ENCODE measurements around the gene HIF1A.
A peak's percentile ranks its signal among the peaks of the same experiment; 100 is the strongest.
"Not testable (repeated sequence)": the region's sequence is repeated elsewhere in the genome, so short reads cannot be mapped to it uniquely, and the experiment has no call there.

Gene HIF1A

DNA sequence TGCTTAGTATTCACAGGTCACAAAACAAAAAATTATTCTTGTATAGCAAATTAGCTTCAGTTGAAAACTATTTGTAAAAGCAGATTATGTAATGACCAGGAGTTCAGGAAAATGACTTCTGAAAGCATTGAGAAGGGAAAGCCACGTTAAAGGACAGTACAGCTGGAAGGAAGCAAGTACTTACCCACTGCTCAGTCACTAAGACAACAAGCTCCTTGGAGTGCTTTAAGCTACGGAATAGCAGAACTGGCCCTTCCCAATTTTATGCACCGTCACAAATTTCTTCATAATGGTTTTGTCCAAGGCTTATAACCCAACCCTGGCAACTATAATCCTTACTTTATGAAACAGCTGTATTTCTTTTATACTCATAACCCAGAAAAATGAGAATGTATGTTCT, 54.0 kb downstream of the HIF1A start:
- ATAC-seq (no peak), DNase-seq (no peak)

DNA sequence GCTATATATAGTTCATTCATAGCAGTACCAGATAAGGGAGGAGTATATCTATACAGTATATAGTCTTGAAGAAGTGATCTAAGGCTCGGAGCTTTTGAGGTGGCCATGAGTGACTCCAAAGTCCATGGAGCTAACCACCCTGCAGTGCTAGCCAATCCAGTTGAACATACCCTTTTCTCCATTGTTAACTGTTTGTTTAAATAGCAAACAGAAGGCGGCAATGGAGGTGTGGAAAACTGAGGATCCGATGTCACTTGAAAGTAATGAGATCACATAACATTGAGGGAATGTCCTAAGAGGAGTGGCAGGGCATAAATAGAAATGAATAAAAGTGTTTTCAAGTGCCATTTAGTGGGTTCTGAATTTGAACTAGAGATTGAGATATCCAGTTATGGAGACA, 54.6 kb downstream of the HIF1A start:
- DNase-seq: no peak
- ATAC-seq: no peak

DNA sequence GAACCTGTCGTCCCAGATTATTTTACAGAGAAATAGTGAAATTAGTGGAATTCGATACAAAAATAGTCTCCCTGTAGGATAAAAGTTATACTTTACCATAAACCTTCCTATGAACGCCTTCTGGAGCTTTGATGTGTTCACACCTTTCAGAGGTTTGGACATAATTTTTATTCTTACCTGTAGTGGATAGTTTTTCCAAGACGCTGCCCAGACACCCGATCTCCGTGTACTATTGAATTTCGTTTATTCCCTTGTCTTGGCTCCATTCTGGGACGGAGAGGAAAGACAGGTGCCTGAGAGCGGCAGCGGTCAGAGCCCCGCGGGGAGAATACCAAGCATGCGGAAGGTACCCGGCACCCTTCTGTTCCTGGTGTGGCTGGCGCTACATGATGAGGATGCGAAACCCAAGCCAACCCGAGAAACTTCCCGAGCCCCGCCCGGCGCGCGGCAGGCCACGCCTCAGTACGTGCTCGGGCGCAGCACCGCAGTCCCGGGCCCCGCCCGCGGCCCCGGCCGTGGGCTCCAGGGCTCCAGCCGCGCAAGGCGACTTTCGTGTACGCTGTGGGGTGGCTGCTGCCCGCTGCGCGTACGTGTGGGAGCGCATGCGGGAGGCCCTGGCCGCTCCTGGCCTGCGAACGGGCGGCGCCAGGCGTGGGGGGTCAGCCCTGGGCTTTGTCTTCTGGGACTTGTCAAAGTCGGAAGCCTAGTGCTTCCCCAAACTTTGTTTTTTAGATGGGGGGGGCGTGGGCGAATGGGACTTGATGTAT, 55.6 kb downstream of the HIF1A start:
- peak; percentile 97 for ATAC-seq
- peak; percentile 90 for DNase-seq

DNA sequence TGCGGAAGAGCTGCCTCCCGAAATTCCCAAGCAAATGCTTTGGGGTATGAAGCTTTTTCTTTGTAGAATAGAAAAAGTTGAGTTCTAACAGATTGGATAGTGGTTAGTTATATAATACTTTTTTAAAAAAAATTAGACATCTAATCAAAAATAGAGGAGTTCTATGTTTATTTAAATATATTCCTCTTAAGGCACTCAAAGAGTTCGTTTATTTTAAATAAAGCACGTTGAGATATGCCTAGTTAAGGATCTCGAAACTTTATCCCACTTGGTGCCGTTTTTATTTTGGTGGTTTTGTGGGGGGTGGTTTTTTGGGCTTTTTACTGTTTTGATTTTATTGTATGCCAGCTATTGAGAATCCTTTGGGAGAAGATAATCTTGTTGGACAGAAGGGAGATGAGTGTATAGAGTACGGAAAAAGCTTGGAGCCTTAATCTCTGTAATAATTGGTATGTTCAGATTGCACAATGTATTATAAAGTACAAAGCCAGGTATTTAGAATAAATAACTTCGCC, 56.2 kb downstream of the HIF1A start:
- ATAC-seq: no peak

DNA sequence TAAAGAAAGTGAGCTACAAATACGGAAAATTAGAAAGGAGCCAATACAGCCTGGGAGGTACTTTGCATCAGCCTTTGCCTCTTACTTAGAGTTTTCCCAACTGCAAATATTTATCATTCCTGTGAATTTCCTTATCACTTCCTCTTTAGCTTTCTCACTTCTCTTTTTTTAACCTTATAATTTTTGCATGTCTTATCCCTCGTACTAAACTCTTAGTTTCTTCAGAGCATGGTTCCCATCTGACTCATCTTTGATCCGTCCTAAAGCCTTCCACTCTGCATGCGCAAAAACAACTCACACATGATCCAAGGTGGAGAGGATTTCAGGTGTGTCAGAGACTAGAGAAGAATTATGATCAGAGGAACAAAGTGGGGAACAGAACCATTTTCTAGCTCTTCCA, 57.3 kb downstream of the HIF1A start:
- DNase-seq: no peak
- ATAC-seq: no peak

More for the DNA sequence above, 56.2 kb downstream of the HIF1A start:
- DNase-seq: no peak

DNA sequence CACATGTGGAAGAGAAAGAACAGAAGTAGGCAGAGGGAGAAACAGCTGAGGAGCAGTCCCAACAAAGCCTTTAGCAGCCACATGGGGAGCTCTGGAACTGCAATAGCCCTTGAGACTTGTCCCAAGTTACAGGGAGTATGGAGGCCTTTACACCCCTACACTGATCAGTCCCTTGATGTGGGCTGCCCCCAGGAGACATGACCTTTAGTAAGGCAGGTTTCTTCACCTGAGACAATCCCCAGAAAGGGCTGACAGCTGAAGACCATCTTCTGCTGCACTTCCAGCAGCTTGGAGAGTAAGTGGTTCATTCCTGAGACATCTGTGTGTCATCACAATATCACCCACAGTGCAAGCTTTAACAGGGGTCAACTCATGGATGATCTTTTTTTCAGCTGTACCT, 58.3 kb downstream of the HIF1A start:
- ATAC-seq: no peak
- no peak for DNase-seq

DNA sequence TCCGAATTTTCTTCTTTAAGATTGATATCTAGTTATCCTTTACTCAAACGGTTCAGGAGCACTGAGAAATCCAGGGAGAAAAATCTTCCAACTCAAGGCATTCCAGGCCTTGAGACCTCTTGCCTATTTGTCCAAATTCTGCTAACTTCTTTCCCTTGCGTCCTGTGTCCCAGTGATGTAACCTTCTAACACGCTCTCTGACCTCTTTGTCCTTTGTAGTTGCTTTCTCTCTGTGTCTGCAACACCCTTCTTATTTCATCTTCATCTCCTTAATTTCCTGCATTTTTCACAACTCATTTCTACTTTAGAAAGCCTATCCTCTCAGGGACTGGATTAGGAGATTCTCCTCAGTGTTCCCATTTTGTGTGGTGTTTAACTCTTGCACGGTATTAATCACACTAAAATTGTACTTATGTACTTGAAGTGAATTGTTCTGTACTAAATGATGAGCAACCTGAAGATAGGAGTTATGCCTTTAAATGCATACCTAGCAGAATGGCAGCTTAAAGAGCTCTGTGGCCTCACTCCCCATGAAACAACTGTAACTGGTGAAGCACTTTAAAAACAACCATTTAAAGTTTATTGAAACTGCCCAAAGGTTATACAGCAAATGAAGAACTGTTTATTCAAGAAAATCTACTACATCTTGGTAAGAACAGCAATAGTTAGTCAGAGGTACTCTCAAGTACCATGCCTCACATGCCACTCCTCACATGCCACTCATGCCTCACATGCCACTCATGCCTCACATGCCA, 59.5 kb downstream of the HIF1A start:
- ATAC-seq: no peak
- no peak for DNase-seq

DNA sequence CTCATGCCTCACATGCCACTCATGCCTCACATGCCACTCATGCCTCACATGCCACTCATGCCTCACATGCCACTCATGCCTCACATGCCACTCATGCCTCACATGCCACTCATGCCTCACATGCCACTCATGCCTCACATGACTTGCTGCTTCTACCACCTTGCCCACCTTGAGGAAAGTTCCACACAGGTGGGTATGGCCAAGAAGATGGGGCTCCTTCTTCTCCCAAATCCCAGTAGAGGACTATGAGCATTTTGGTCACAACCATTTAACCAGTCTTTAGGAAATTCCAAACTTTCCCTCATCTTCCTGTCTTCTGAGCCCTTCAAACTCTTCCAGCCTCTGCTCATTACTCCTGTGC, 60.0 kb downstream of the HIF1A start:
- ATAC-seq, DNase-seq: not testable (repeated sequence)

DNA sequence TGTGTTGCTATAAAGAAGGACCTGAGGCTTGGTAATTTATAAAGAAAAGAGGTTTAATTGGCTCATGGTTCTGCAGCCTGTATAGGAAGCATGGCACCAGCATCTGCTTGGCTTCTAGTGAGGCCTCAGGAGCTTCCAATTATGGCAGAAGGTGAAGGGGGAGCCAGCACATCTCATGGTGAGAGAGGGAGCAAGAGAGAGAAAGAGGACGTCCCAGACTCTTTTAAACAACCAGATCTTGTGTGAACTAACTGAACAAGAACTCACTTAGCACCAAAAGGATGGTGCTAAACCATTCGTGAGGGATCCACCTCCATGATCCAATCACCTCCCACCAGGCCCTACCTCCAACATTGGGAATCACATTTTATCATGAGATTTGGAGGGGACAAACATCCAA, 60.8 kb downstream of the HIF1A start:
- ATAC-seq (no peak), DNase-seq (no peak)

DNA sequence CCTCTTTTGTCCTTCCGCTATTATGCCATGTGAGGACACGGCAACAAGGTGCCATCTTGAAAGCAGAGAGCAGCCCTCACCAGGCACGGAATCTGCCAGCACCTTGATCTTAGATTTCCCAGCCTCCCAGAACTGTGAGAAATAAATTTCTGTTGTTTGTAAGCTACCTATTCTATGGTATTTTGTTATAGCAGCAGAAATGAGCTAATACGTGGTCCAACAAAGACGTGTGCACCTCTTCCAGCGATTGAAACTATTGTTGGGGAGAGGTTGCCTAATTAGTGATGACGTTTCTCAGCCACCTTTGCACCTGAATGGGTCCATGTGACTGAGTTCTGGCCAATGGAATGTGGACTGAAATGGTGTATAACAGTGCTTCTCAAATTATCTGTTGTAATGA, 64.6 kb downstream of the HIF1A start:
- DNase-seq: no peak
- no peak for ATAC-seq

DNA sequence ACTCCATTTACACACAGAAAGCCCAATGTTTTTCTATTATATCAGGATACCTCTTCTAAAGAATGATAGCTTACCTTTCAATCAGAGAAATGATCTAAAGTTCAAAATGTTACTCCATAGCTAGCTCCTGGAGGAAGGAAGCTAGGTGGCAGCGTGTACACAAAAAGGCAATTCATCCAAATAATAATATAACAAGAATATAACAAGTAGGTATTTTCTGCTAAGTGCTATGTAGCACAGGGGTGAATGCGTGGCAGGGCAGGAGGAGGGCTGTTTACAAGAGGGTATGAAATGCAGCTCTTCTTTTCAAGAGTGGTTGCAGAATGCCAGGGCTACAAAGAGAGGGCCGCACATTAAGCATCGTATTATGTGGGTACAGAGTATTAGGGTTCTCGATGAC, 66.2 kb downstream of the HIF1A start:
- DNase-seq (no peak), ATAC-seq (no peak)

DNA sequence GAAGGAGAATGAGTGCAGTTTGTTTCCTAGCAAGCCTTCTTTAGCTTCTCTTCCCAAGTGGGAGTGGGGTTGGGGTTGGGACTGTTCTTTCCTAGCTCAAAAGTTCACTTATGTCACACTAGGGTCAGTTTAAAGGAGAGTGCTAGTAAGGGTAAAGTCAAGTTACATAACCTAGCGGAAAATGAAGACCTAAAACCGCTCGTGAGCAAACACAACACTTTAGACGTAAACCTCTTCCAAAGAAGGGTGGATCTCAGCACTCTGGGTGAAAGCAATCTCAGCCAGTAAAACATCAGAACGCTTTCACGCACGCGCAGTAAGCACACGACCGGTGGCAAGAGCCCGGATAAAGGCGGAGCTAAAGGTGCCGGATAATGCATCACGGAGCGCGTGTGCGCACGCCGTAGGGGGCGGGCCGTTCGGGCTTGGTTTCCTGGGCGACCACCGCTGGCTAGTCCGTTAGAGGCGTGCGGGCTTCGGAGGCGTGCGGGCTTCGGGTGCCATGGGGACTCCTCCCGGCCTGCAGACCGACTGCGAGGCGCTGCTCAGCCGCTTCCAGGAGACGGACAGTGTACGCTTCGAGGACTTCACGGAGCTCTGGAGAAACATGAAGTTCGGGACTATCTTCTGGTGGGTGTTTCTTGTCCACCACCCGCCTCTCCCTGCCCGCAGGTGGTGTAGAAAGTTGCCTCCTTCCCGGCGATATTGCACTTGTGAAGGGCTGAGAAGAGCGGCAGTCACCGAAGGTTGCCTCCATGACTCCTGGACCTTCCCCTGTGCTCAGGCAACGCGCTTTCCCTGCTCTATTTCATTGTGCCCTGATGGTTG, 66.9 kb downstream of the HIF1A start, which contains the start of gene SNAPC1:
Gene SNAPC1 (plus strand): TSS at position 462 of the 828 bp plus-strand sequence. CDS start 41 bp downstream, at position 503.
- peak; percentile 98 for DNase-seq
- ATAC-seq: peak; percentile 100

DNA sequence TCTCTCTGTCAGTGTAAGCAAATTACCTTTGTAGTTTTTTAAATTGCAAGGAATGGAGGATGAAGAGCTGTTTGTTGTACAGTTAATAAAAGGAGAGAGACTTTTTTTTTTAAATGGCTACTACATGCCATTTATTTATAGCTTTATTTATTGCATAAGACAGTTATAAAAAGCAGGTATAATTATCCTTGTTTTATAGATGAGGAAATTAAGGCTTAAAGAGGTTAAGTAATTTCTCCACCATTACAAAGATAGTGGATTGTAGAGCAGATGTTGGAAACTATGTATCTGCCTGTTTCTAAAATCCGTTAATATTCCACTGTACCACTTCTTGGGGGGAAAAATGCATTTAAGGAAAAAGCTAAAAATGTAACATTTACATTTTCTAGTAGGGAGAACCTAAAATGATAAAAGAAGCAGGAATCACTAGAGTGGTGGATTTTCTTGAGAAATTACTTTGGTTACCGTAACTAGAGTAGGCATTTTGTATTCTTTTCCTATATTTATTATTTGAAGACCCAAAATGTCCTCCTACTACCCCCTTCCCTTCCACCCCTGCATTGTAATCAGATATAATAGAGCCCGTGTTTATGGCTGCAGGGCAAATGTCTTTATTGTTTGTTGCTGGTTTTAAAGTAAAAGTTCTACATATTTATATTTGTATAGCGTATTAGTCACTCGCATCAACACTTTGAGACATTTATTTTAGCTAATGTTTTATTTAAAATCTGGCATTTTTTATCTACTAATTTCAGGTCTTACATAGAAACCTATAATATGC, 69.2 kb downstream of the HIF1A start:
- DNase-seq (no peak), ATAC-seq (no peak)

DNA sequence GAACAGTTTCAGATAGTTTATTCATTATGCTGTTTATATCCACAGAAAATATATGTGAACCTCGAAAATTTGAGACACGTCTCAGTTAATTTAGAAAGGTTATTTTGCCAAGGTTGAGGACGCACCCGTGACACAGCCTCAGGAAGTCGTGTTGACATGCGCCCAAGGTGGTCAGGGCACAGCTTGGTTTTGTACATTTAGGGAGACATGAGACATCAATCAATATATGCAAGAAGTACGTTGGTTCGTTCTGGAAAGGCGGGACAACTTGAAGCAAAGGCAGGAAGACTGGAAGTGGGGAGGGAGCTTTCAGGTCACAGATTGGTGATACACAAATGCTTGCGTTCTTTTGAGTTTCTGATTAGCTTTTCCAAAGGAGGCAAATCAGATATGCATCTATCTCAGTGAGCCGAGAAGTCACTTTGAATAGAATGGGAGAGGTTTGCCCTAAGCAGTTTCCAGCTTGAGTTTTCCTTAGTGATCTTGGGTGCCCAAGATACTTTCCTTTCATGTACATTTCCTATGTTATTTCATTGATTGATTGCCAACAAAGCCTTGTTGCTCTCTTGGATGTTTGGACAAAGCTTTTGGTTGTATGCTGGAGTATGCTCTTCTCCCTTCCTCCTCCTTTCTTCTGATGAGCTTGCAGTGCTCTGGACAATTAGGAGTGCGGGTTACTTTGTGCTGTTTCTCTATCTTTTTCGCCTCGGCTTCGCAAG, 70.1 kb downstream of the HIF1A start:
- DNase-seq (no peak), ATAC-seq (no peak)

DNA sequence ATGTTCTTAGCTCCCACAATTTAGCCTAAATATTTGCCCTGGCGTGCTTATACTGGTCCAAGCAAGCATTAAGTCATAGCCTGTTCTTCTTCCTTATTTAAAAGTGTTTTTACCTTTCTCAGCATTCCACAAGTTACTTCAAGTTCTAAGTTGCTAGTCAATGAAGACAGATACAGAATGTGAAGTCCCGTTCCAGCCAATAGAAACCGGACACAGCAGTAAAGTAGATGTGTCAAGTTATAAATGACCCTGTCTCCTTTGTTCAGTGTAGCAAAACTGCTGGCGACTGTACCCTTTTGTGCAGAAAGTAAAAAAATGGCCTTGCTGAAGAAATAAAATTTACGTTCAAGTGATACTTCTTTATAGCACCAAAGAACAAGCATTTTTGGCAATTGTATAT, 70.8 kb downstream of the HIF1A start:
- no peak for DNase-seq

DNA sequence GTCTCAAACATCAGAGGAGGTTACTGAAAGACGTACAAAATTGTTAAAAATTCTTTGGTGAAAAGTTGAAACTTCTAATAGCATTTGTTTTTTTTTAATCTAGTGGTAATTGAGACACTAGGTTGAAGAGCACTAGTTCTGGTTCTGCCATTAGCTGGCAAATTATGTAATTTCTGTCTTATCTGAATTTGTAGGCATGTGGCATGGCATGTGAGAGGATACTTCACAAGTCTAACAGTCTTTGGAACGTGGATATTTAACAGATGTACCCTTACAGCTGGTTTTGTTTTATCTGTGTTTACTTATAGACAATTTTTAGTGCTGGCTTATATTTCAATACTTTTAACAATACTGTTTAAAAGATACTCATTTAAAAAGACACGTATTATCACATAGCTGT, 72.9 kb downstream of the HIF1A start:
- DNase-seq (no peak), ATAC-seq (no peak)

More for the DNA sequence above, 70.8 kb downstream of the HIF1A start:
- ATAC-seq: no peak

DNA sequence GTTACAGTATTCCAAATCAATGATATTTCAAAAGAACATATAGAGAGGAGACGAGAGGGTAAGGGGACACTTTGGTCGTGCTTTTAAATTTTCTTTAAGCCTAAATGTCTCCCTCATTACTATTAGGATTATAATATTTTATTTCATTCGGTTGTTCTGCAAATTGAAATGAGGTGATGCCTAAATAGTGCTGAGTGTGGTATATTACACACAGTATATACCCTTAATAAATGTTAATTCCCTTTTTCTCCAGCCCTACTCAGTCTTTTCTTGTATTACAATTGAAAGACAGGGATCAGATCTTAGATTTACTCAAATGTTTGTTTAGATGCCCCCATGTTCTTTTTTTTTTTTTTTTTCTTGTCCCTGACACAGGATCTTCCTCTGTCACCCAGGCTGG, 74.6 kb downstream of the HIF1A start:
- ATAC-seq: no peak
- DNase-seq: no peak

DNA sequence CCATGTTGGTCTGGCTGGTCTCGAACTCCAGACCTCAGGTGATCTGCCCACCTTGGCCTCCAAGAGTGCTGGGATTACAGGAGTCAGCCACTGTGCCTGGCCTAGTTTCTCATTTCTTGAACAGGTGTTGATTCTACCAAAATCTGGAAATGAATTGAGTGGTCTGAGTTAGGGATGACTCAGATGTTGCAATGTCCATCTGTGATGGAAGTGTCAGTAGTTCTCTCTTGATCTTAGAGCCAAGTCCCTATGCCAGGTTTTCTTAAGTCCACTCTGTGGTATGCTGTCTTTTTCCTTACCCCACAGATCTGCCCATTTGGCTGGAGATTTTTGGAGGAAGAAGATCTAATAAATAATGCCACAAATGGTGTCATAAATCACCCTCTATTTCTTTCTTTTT, 79.5 kb downstream of the HIF1A start:
- DNase-seq (no peak), ATAC-seq (no peak)

DNA sequence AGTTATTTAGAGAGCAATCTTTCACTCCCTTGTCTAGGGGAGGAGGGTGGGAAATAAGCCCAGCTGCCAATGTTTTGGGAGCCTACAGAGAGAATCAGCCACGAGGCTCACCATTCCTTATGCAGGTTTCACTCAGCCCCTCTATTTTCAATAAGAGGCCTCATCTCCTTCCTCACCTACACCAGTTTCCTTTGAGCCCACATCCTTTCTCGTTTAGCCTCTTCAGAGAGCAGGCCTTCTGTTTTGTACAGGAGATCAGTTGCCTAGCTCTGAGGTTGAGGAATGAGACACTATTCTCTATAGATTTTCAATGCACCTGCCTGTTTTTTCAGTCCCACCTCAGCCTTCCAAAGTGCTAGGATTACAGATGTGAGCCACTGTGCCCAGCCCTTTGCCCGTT, 84.8 kb downstream of the HIF1A start:
- DNase-seq (no peak), ATAC-seq (peak; percentile 65)

DNA sequence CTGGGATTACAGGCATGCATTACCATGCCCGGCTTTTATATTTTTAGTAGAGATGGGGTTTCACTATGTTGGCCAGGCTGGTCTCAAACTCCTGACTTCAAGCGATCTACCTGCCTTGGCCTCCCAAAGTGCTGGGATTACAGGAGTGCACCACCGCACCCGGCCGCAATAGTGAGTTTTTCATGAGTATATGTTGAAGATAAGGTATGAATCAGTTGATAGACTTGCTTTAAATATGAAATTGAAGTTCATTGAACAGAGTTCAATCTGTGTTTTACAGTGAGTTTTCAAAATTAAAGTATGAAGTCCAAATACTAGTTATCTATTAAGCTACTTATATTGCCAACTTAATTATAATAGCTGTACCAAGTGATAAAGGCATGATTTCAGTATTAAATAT, 102.0 kb downstream of the HIF1A start:
- ATAC-seq: no peak
- no peak for DNase-seq

Data from stimulated activated naive CD8-positive, alpha-beta T cell treated with anti-CD3 and anti-CD28 coated beads, Interleukin-15, Interleukin-2, amounts not matched to agents 100 U/mL and 50 U/mL, for 24 hours (primary cell).